LHCN-M2 (cell line): ENCODE measurements around the gene KMT5C. TPM values are rescaled to one million over a fixed set of nuclear protein-coding genes. Genes with fewer than 3 reads are reported as not detected.

Source experiments
- DNase-seq: peaks from one replicate; pipeline ENCODE4 v3.0.0-alpha.2; 2012; ENCODE audit warnings: low read depth
- total RNA-seq: library from RNA; depleted of rRNA; stranded (reverse); fragments of >200 nt; gene quantifications from 2 replicates; pipeline ENCODE4 v1.2.3, GENCODE V29; 2014; rRNA removed

Gene KMT5C
- total RNA-seq, 1 experiment from 2014 or later: 14.8 TPM

DNA sequence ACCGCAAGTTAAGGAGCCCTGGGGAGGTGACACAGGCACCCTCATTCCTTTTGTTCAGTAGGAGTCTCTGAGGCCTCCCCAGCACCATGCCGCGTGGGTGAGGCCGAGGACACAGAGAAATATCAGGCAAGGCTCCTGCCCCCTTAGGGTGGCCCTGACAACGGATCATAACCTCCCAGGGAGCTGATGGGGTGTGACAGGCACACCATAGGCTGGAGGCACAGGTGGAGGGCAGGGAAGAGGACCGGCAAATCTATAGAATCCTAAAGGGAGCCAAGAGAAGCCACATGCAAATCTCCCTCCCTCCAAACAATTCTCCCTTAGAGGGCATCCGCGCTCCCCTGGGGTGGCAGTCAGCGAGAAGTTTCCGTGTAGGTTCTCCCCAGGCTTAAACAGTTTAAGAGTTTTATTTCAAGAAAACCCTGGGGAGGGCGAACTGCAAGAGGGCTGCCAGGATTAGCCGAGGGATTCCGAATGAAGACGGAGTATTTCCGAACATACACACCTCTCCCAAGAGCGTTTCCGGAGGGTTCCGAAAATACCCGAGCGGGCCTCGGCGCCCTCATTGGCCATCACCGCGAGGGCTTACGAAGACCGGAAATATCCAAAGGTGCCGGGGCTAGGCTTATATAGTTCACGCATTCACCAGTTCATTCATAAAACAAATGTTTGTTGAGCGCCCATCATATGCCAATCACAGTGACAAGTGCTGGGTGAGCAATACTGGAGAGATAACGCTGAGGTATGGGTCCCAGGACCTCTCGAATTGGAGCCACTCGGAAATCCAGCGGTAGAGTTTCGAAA lies 45.4 kb downstream of the KMT5C start:
- peak; percentile 92 for DNase-seq

DNA sequence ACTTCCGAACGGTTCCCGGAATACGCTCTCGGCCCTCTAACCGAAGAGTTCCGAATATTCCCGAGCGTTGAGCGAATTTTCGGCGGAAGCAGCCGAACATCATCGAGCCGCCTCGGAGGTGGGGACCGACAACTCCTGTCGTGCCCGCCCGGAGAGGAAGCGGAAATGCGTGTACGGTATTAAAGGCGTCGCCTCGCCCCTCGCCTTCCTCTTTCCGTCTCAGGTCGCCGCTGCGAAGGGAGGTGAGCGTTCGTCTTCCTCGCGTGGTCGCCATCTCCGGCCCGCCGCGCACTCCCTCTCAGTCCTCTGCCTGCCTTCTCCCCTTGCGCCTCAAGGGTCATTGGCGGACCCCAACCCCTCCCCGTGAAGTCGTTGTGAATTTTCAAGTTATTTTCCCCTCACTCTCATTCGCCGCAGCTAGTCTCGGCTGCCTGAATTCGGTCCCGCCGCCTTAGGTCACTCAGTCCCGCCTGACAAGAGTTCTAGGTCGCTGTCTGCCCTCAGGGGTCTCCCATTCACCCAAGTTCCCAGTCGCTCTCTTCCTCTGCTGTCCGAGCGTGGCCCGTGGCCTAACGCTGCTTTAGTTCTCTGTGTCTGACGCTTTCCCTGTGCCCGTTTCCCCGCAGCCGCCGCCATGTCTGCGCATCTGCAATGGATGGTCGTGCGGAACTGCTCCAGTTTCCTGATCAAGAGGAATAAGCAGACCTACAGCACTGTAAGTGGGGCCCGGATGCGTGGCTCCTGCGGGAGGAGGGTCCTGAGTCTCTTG lies 46.2 kb downstream of the KMT5C start, which contains the start of gene RPL28:
RPL28 (plus strand) TSS at position 209 of the 769 bp plus-strand sequence; CDS start at position 635, 426 bp downstream.
- peak; percentile 97 for DNase-seq

DNA sequence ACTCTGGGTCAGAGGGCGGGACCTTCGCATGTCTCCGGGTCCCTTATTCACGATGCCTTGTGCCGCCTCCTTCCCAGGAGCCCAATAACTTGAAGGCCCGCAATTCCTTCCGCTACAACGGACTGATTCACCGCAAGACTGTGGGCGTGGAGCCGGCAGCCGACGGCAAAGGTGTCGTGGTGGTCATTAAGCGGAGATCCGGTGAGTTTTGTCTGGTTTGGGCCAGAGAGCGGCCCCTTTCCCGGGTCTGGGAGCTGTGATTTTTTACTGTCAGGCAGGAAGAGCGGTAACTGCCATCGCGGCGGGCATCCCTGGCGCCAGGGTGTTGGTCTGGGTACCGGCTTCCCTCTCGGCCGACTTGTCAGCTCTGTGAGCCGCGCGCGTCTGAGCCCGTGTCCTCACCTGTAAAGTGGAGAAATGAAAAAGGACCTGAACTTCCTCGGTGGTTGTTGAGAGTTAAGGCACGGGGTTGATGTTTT lies 46.9 kb downstream of the KMT5C start:
- DNase-seq: no peak

DNA sequence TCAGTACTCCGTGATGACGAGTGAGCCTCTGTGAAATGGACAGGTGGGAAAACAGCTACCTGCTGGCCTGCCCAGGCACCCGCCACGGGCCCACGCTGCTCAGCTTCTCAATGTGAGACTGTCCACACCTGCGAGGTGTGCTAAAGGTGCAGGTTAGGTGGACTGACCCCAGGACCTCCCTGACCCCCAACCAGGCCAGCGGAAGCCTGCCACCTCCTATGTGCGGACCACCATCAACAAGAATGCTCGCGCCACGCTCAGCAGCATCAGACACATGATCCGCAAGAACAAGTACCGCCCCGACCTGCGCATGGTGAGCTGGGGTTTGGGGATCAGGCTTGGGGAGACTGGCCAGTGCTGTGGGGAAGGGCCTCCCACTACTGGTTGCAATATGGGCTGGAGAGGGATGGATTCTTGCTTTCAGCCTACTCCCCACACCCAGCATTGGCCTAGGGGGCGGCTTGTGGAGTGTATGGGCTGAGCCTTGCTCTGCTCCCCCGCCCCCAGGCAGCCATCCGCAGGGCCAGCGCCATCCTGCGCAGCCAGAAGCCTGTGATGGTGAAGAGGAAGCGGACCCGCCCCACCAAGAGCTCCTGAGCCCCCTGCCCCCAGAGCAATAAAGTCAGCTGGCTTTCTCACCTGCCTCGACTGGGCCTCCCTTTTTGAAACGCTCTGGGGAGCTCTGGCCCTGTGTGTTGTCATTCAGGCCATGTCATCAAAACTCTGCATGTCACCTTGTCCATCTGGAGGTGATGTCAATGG lies 48.2 kb downstream of the KMT5C start:
- no peak for DNase-seq

DNA sequence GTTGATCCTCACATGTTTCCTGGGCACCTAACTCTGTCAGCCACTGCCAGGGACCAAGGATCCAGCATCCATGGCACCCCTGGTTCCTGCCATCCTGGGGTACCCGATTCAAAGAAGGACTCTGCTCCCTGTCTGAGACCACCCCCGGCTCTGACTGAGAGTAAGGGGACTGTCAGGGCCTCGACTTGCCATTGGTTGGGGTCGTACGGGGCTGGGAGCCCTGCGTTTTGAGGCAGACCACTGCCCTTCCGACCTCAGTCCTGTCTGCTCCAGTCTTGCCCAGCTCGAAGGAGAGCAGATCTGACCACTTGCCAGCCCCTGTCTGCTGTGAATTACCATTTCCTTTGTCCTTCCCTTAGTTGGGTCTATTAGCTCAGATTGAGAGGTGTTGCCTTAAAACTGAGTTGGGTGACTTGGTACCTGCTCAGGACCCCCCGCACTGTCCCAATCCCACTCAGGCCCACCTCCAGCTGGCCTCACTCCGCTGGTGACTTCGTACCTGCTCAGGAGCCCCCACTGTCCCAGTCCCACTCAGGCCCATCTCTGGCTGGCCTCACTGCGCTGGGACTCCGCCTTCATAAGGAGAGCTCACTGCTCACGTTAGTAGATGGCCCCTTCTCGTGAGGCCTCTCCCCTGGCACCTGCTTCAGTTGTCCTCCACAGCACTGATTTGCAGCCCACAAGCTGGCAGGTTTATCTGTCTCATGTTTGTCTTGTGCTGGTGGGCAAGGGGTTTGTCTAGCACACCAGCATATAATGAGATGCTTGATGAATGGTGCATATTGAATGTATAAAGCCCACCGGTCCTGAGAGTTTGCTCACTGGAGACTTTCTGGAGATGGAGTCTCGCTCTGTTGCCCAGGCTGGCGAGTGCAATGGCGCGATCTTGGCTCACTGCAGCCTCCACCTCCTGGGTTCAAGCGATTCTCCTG lies 50.0 kb downstream of the KMT5C start:
- DNase-seq: no peak

DNA sequence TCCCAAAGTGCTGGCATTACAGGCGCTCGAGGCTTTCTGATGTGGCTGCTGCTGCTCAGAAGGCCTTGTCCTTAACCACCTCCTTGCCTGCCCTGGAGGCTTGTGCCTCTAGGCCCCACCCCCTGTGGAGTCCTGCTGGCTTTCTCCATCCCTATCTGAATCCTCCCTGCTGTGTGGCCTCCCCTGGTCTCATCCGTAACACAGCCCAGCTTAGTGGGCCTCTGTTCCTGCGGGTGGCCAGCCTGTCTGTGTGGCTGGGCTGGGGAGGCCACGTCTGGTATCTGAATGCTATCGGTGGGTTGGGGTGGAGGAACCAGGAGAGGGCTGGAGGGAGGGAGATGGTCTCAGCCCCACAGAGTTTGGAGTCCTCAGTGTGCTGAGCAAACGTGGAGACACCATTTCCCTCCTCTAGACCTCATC lies 50.8 kb downstream of the KMT5C start:
- DNase-seq: no peak

DNA sequence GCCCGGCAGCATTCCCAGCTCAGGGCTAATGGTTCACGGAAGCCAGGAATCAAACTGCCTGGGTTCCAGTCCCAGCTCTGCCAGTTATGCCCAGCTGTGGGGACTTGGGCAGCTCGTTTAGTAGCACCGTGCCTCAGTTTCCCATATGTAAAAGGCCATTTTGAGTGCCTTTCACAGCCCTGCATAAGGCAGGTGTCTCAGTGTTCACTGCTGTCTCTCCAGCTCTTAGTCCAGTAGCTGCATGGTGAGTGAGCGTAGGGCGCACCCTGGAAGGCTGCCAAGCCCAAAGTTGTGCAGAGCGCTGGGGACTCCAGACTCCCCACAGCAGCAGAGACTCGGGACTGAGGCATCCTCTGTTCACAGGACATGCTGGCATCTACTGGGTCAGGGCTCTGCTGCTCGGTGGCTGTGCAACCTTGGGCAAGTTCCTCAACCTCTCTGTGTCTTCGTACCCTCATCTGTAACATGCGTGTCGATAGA lies 51.6 kb downstream of the KMT5C start:
- no peak for DNase-seq

DNA sequence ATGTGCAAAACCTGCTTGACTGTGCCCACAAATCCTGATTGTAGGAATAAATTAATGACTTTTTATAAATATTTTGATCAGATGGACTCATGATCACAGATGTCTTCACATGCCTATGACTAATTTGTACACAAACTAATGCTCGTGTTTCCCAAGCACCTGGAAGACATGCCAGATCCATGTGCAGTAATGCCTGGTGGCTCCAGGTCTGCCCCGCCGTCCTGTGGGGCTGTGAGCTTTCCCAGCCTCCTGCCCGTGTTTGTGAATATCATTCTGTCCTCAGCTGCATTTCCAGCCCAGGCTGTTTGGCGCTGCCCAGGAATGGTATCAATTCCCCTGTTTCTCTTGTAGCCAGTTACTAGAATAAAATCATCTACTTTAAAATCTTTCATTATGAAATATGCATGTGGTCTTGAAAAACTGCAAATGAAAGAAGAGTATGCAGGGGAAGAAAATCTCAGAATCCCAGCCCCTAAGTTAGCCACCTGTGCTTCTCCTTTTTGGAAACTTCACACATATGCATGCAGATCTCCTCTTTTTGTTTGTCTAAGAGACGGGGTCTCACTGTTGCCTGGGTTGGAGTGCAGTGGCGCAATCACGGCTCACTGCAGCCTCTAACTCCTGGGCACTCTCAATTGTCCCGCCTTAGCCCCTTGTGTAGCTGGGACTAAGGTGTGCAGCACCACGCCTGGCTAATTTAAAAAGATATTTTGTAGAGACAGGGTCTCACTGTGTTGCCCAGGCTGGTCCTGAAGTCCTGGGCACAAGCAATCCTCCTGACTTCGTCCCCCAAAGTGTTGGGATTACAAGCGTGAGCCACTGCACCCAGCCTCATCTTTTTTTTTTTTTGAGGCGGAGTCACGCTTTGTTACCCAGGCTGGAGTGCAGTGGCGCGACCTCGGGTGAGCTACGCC lies 52.3 kb downstream of the KMT5C start:
- DNase-seq: no peak

DNA sequence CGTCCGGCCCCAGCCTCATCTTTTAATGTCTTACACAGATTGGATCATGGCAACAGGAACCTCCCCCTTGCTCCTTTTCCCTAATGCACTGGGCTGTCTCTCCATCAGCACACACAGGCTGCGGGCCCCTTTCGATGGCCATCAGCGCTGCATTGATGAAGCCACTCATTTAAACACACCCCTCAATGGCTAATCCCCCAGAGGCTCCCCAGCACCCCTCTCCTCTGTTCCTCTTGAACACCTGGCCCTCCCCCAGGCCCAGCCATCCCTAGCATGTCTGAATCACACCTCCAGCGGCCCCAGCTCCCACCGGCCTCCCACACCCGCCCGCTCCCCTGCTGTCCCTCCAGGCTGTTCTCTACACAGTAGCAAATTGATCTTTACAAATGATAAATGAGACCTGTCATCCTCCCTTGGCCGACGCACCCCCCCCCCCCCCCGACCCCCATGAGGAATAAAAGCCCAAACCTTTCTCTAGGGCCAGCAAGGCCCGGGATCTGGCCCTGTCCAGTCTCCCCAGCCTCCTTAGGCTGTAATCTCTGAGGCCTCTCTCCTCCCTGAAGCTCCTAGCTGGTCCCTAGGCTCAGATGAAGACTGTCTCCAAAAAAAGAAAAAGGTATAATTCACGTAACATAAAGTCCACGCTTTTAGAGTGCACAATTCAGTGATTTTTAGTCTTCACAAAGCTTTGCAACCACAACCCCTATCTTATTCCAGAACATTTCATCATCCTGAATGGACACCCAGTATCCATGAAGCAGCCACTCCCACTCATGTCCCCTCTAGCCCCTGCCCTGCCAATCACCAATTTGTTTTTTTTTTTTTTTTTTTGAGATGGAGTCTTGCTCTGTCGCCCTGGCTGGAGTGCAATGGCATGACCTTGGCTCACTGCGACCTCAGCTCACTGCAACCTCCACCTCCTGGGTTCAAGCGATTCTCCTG lies 53.4 kb downstream of the KMT5C start:
- no peak for DNase-seq

Other genes with a start within 250 kb of the KMT5C start
- 78.0 and 90.4 TPM in 2 replicates for gene PPP1R12C, start 222.2 kb upstream of the KMT5C start, total RNA-seq
- gene TNNT1, start 190.7 kb upstream of the KMT5C start, total RNA-seq: 52.6 and 73.4 TPM in 2 replicates
- gene TNNI3, start 182.1 kb upstream of the KMT5C start, total RNA-seq: 0.26 and 0.92 TPM in 2 replicates
- 0.90 and 1.3 TPM in 2 replicates for gene DNAAF3, start 173.3 kb upstream of the KMT5C start, total RNA-seq
- not detected in 2 replicates for gene SYT5, start 159.6 kb upstream of the KMT5C start, total RNA-seq
- gene PTPRH, start 130.4 kb upstream of the KMT5C start, total RNA-seq: 0.19 and 0.29 TPM in 2 replicates
- 0.98 and 1.5 TPM in 2 replicates for gene TMEM86B, start 111.1 kb upstream of the KMT5C start, total RNA-seq
- 57.1 and 61.4 TPM in 2 replicates for gene PPP6R1, start 80.9 kb upstream of the KMT5C start, total RNA-seq
- 45.7 and 49.8 TPM in 2 replicates for gene HSPBP1, start 59.8 kb upstream of the KMT5C start, total RNA-seq
- 5.7 and 10.8 TPM in 2 replicates for gene BRSK1, start 55.9 kb upstream of the KMT5C start, total RNA-seq
- not detected in 2 replicates for gene TMEM150B, start 14.5 kb upstream of the KMT5C start, total RNA-seq
- not detected in 2 replicates for gene COX6B2, start 14.8 kb downstream of the KMT5C start, total RNA-seq
- gene GARIN5B, start 23.4 kb downstream of the KMT5C start, total RNA-seq: not detected in 2 replicates
- 1.7 and 2.1 TPM in 2 replicates for gene IL11, start 30.6 kb downstream of the KMT5C start, total RNA-seq
- gene TMEM190, start 37.0 kb downstream of the KMT5C start, total RNA-seq: not detected in 2 replicates
- 0.32 TPM in 1 of 2 replicates, not detected in the other for gene TMEM238, start 44.4 kb downstream of the KMT5C start, total RNA-seq
- gene RPL28, start 46.1 kb downstream of the KMT5C start, total RNA-seq: 306 and 535 TPM in 2 replicates
- 254 and 267 TPM in 2 replicates for gene UBE2S, start 67.9 kb downstream of the KMT5C start, total RNA-seq
- 0.06 TPM in 1 of 2 replicates, not detected in the other for gene SHISA7, start 103.4 kb downstream of the KMT5C start, total RNA-seq
- 89.8 and 90.2 TPM in 2 replicates for gene ISOC2, start 121.8 kb downstream of the KMT5C start, total RNA-seq
- gene C19orf85, start 124.9 kb downstream of the KMT5C start, total RNA-seq: not detected in 2 replicates
- 2.7 and 9.2 TPM in 2 replicates for gene ZNF628, start 136.7 kb downstream of the KMT5C start, total RNA-seq
- gene NAT14, start 145.3 kb downstream of the KMT5C start, total RNA-seq: 23.7 and 25.8 TPM in 2 replicates
- gene SSC5D, start 148.6 kb downstream of the KMT5C start, total RNA-seq: 0.34 and 0.45 TPM in 2 replicates
- gene SBK2, start 197.3 kb downstream of the KMT5C start, total RNA-seq: 0.71 and 1.5 TPM in 2 replicates
- gene SBK3, start 205.7 kb downstream of the KMT5C start, total RNA-seq: 0.17 and 0.26 TPM in 2 replicates
- 7.3 and 7.7 TPM in 2 replicates for gene ZNF579, start 241.0 kb downstream of the KMT5C start, total RNA-seq